Left kidney (tissue), 2 donors: ENCODE measurements around the gene FLYWCH1. TPM values are rescaled to one million over a fixed set of nuclear protein-coding genes. Genes with fewer than 3 reads are reported as not detected.
A peak's percentile ranks its signal among the peaks of the same experiment; 100 is the strongest.

Experiments
- DNase-seq: peaks from one replicate; pipeline ENCODE4 v3.0.0-alpha.2; 2013
- polyA plus RNA-seq: library from polyadenylated mRNA; unstranded; fragments of 120-200 nt; gene quantifications from one replicate; pipeline ENCODE4 v1.2.1, GENCODE V29; 2013; ENCODE audit not compliant: insufficient read length

The FLYWCH1 gene
- polyA plus RNA-seq, 1 donor: 16.4 TPM

GRCh38 chr16:2983706-2984136 lies 72.0 kb downstream of the FLYWCH1 start:
- peak; percentile 78 for DNase-seq

- no peak for DNase-seq
Measured at GRCh38 chr16:2985462-2985861, 73.7 kb downstream of the FLYWCH1 start.

- no peak for DNase-seq
Measured at GRCh38 chr16:2985893-2986355, 74.2 kb downstream of the FLYWCH1 start.

GRCh38 chr16:2986623-2987188 lies 75.0 kb downstream of the FLYWCH1 start:
- no peak for DNase-seq

GRCh38 chr16:2987286-2987685 lies 75.6 kb downstream of the FLYWCH1 start:
- no peak for DNase-seq

GRCh38 chr16:2987833-2988232 lies 76.1 kb downstream of the FLYWCH1 start:
- DNase-seq: no peak

- DNase-seq: no peak
Measured at GRCh38 chr16:2988590-2989099, 76.9 kb downstream of the FLYWCH1 start.

GRCh38 chr16:2990891-2991290 lies 79.2 kb downstream of the FLYWCH1 start:
- DNase-seq: no peak

GRCh38 chr16:2991566-2992261 lies 80.0 kb downstream of the FLYWCH1 start:
- DNase-seq: no peak

GRCh38 chr16:2992383-2993081 lies 80.8 kb downstream of the FLYWCH1 start:
- no peak for DNase-seq

- no peak for DNase-seq
Measured at GRCh38 chr16:2996298-2996697, 84.6 kb downstream of the FLYWCH1 start.

- no peak for DNase-seq
Measured at GRCh38 chr16:2999929-3000328, 88.2 kb downstream of the FLYWCH1 start.

GRCh38 chr16:3000540-3000939 lies 88.8 kb downstream of the FLYWCH1 start:
- DNase-seq: no peak

Other genes with a start within 250 kb of the FLYWCH1 start
- gene KCTD5, start 229.4 kb upstream of the FLYWCH1 start, polyA plus RNA-seq: 22.2 TPM
- 1.3 TPM for gene PRSS27, start 191.7 kb upstream of the FLYWCH1 start, polyA plus RNA-seq
- 820 TPM for gene SRRM2, start 159.3 kb upstream of the FLYWCH1 start, polyA plus RNA-seq
- gene ELOB, start 134.7 kb upstream of the FLYWCH1 start, polyA plus RNA-seq: 182 TPM
- gene PRSS33, start 124.4 kb upstream of the FLYWCH1 start, polyA plus RNA-seq: 0.20 TPM
- gene PRSS41, start 113.5 kb upstream of the FLYWCH1 start, polyA plus RNA-seq: not detected
- 0.22 TPM for gene PRSS21, start 94.7 kb upstream of the FLYWCH1 start, polyA plus RNA-seq
- gene ZG16B, start 81.6 kb upstream of the FLYWCH1 start, polyA plus RNA-seq: 0.48 TPM
- gene PRSS22, start 53.8 kb upstream of the FLYWCH1 start, polyA plus RNA-seq: 8.2 TPM
- gene FLYWCH2, start 28.7 kb upstream of the FLYWCH1 start, polyA plus RNA-seq: 15.2 TPM
- gene KREMEN2, start 52.3 kb downstream of the FLYWCH1 start, polyA plus RNA-seq: 1.4 TPM
- 9.6 TPM for gene PAQR4, start 57.4 kb downstream of the FLYWCH1 start, polyA plus RNA-seq
- 22.0 TPM for gene PKMYT1, start 68.5 kb downstream of the FLYWCH1 start, polyA plus RNA-seq
- gene CLDN9, start 101.0 kb downstream of the FLYWCH1 start, polyA plus RNA-seq: 2.0 TPM
- gene CLDN6, start 106.3 kb downstream of the FLYWCH1 start, polyA plus RNA-seq: 29.6 TPM
- gene TNFRSF12A, start 108.4 kb downstream of the FLYWCH1 start, polyA plus RNA-seq: 6.7 TPM
- 56.2 TPM for gene HCFC1R1, start 112.0 kb downstream of the FLYWCH1 start, polyA plus RNA-seq
- gene THOC6, start 112.1 kb downstream of the FLYWCH1 start, polyA plus RNA-seq: 29.5 TPM
- 2.6 TPM for gene BICDL2, start 125.0 kb downstream of the FLYWCH1 start, polyA plus RNA-seq
- gene MMP25, start 134.6 kb downstream of the FLYWCH1 start, polyA plus RNA-seq: 1.7 TPM
- 23.4 TPM for gene IL32, start 153.7 kb downstream of the FLYWCH1 start, polyA plus RNA-seq
- gene ZSCAN10, start 187.4 kb downstream of the FLYWCH1 start, polyA plus RNA-seq: 0.10 TPM
- 15.2 TPM for gene ZNF205, start 200.7 kb downstream of the FLYWCH1 start, polyA plus RNA-seq
- gene ZNF213, start 223.1 kb downstream of the FLYWCH1 start, polyA plus RNA-seq: 13.2 TPM